ENCODE results near the gene RAD18. TPM values are rescaled to one million over a fixed set of nuclear protein-coding genes. Genes with fewer than 3 reads are reported as not detected.
A peak's percentile ranks its signal among the peaks of the same experiment; 100 is the strongest.

RAD18 gene
- total RNA-seq, 1 experiment from 2014 or later, result 25.6 TPM

GRCh38 chr3:8891303-8891702 lies 72.0 kb downstream of the RAD18 start:
- H3K4me3 ChIP-seq, result no peak overlapping the region
- H3K4me1 ChIP-seq (replicated peaks), result peaks cover 52% of the 10 kb centered on the region
- no peaks in the 10 kb centered on the region for H3K9me3 ChIP-seq (replicated peaks)
- peak overlapping the region; percentile 33 for H3K27ac ChIP-seq
- peaks cover 49% of the 10 kb centered on the region for H3K36me3 ChIP-seq
- no peaks in the 10 kb centered on the region for H3K27me3 ChIP-seq (replicated peaks)
- no peak for DNase-seq (ENCODE audit: low read depth in 1 of 2, low spot score in 2 of 2)

- Histone ChIP-seq H3K4me1 (replicated peaks) (peaks cover 71% of the 10 kb centered on the region), H3K36me3 (peaks cover 64% of the 10 kb centered on the region), H3K27ac (peak overlapping the region; percentile 97), H3K27me3 (replicated peaks) (no peaks in the 10 kb centered on the region), H3K4me3 (no peak overlapping the region), H3K9me3 (replicated peaks) (no peaks in the 10 kb centered on the region)
- DNase-seq (ENCODE audit: low read depth in 1 of 2, low spot score in 2 of 2), result peak in 1 of 2 experiments; percentile 62
Measured at GRCh38 chr3:8888301-8888915, 74.9 kb downstream of the RAD18 start.

- Histone ChIP-seq H3K27ac (peak overlapping the region; percentile 97), H3K4me1 (replicated peaks) (peaks cover 71% of the 10 kb centered on the region), H3K9me3 (replicated peaks) (no peaks in the 10 kb centered on the region), H3K4me3 (no peak overlapping the region), H3K27me3 (replicated peaks) (no peaks in the 10 kb centered on the region), H3K36me3 (peaks cover 64% of the 10 kb centered on the region)
- DNase-seq (ENCODE audit: low read depth in 1 of 2, low spot score in 2 of 2), result peak; percentile 50 to 82
Measured at GRCh38 chr3:8887435-8888300, 75.6 kb downstream of the RAD18 start.

GRCh38 chr3:8886546-8886945 lies 76.7 kb downstream of the RAD18 start:
- H3K9me3 ChIP-seq (replicated peaks), result no peaks in the 10 kb centered on the region
- H3K36me3 ChIP-seq, result peaks cover 64% of the 10 kb centered on the region
- H3K4me1 ChIP-seq (replicated peaks), result peaks cover 62% of the 10 kb centered on the region
- no peaks in the 10 kb centered on the region for H3K27me3 ChIP-seq (replicated peaks)
- no peak for DNase-seq (ENCODE audit: low read depth in 1 of 2, low spot score in 2 of 2)
- no peak overlapping the region for H3K4me3 ChIP-seq
- peak overlapping the region; percentile 97 for H3K27ac ChIP-seq

GRCh38 chr3:8885536-8886316 lies 77.5 kb downstream of the RAD18 start:
- DNase-seq (ENCODE audit: low read depth in 1 of 2, low spot score in 2 of 2), result peak in 1 of 2 experiments; percentile 26
- H3K27ac ChIP-seq, result peak overlapping the region; percentile 97
- no peak overlapping the region for H3K4me3 ChIP-seq
- peaks cover 57% of the 10 kb centered on the region for H3K4me1 ChIP-seq (replicated peaks)
- H3K27me3 ChIP-seq (replicated peaks), result no peaks in the 10 kb centered on the region
- H3K9me3 ChIP-seq (replicated peaks), result no peaks in the 10 kb centered on the region
- peaks cover 71% of the 10 kb centered on the region for H3K36me3 ChIP-seq

GRCh38 chr3:8884630-8885290 lies 78.5 kb downstream of the RAD18 start:
- no peak overlapping the region for H3K4me3 ChIP-seq
- peaks cover 54% of the 10 kb centered on the region for H3K4me1 ChIP-seq (replicated peaks)

GRCh38 chr3:8882642-8883041 lies 80.6 kb downstream of the RAD18 start:
- no peaks in the 10 kb centered on the region for H3K27me3 ChIP-seq (replicated peaks)
- peaks cover 32% of the 10 kb centered on the region for H3K4me1 ChIP-seq (replicated peaks)

More at GRCh38 chr3:8884630-8885290, 78.5 kb downstream of the RAD18 start:
- H3K36me3 ChIP-seq, result peaks cover 73% of the 10 kb centered on the region
- H3K27me3 ChIP-seq (replicated peaks), result no peaks in the 10 kb centered on the region
- peak overlapping the region; percentile 97 for H3K27ac ChIP-seq
- DNase-seq (ENCODE audit: low read depth in 1 of 2, low spot score in 2 of 2), result no peak
- no peaks in the 10 kb centered on the region for H3K9me3 ChIP-seq (replicated peaks)

GRCh38 chr3:8882171-8882593 lies 81.1 kb downstream of the RAD18 start:
- H3K4me1 ChIP-seq (replicated peaks), result peaks cover 28% of the 10 kb centered on the region
- H3K36me3 ChIP-seq, result peaks cover 77% of the 10 kb centered on the region
- H3K4me3 ChIP-seq, result no peak overlapping the region
- H3K27ac ChIP-seq, result no peak overlapping the region
- DNase-seq (ENCODE audit: low read depth in 1 of 2, low spot score in 2 of 2), result no peak
- no peaks in the 10 kb centered on the region for H3K9me3 ChIP-seq (replicated peaks)
- no peaks in the 10 kb centered on the region for H3K27me3 ChIP-seq (replicated peaks)

More at GRCh38 chr3:8882642-8883041, 80.6 kb downstream of the RAD18 start:
- Histone ChIP-seq H3K27ac (no peak overlapping the region), H3K9me3 (replicated peaks) (no peaks in the 10 kb centered on the region), H3K4me3 (no peak overlapping the region), H3K36me3 (peaks cover 81% of the 10 kb centered on the region)
- no peak for DNase-seq (ENCODE audit: low read depth in 1 of 2, low spot score in 2 of 2)

GRCh38 chr3:8879347-8879944 lies 83.8 kb downstream of the RAD18 start:
- H3K27ac ChIP-seq, result no peak overlapping the region
- no peak overlapping the region for H3K4me3 ChIP-seq
- no peak for DNase-seq (ENCODE audit: low read depth in 1 of 2, low spot score in 2 of 2)
- peaks cover 54% of the 10 kb centered on the region for H3K36me3 ChIP-seq
- H3K4me1 ChIP-seq (replicated peaks), result peaks cover under 1% of the 10 kb centered on the region
- H3K27me3 ChIP-seq (replicated peaks), result no peaks in the 10 kb centered on the region
- H3K9me3 ChIP-seq (replicated peaks), result no peaks in the 10 kb centered on the region

- Histone ChIP-seq H3K36me3 (peaks cover 29% of the 10 kb centered on the region), H3K27ac (no peak overlapping the region), H3K9me3 (replicated peaks) (no peaks in the 10 kb centered on the region), H3K4me1 (replicated peaks) (peaks cover 1% of the 10 kb centered on the region), H3K27me3 (replicated peaks) (no peaks in the 10 kb centered on the region), H3K4me3 (no peak overlapping the region)
- DNase-seq (ENCODE audit: low read depth in 1 of 2, low spot score in 2 of 2), result no peak
Measured at GRCh38 chr3:8875836-8876235, 87.4 kb downstream of the RAD18 start.

GRCh38 chr3:8873740-8874139 lies 89.5 kb downstream of the RAD18 start:
- DNase-seq (ENCODE audit: low read depth in 1 of 2, low spot score in 2 of 2), result no peak

GRCh38 chr3:8872261-8872660 lies 91.0 kb downstream of the RAD18 start:
- DNase-seq (ENCODE audit: low read depth in 1 of 2, low spot score in 2 of 2), result no peak
- no peak overlapping the region for H3K4me3 ChIP-seq
- H3K36me3 ChIP-seq, result 0 out of 2 replicates have a peak, but pooled peaks cover 3% of the 10 kb centered on the region
- H3K4me1 ChIP-seq (replicated peaks), result peaks cover 22% of the 10 kb centered on the region
- H3K27me3 ChIP-seq (replicated peaks), result no peaks in the 10 kb centered on the region
- H3K27ac ChIP-seq, result no peak overlapping the region
- H3K9me3 ChIP-seq (replicated peaks), result no peaks in the 10 kb centered on the region

More at GRCh38 chr3:8873740-8874139, 89.5 kb downstream of the RAD18 start:
- Histone ChIP-seq H3K27ac (no peak overlapping the region), H3K4me1 (replicated peaks) (peaks cover 20% of the 10 kb centered on the region), H3K4me3 (no peak overlapping the region), H3K9me3 (replicated peaks) (no peaks in the 10 kb centered on the region), H3K36me3 (peaks cover 9% of the 10 kb centered on the region; the same call in 1 of the 2 replicates), H3K27me3 (replicated peaks) (no peaks in the 10 kb centered on the region)

GRCh38 chr3:8871306-8871705 lies 92.0 kb downstream of the RAD18 start:
- Histone ChIP-seq H3K4me3 (no peak overlapping the region), H3K27me3 (replicated peaks) (no peaks in the 10 kb centered on the region), H3K27ac (no peak overlapping the region), H3K36me3 (no peaks in the 10 kb centered on the region), H3K9me3 (replicated peaks) (no peaks in the 10 kb centered on the region), H3K4me1 (replicated peaks) (peaks cover 22% of the 10 kb centered on the region)
- DNase-seq (ENCODE audit: low read depth in 1 of 2, low spot score in 2 of 2), result no peak
